ENCODE measurements around the gene ECHDC3. TPM values are rescaled to one million over a fixed set of nuclear protein-coding genes. Genes with fewer than 3 reads are reported as not detected.
A peak's percentile ranks its signal among the peaks of the same experiment; 100 is the strongest.

Gene ECHDC3
- total RNA-seq (2021; ENCODE audit: unreplicated experiment) = 13.0 TPM
- 9.9 and 11.2 TPM in 2 replicates for polyA plus RNA-seq (2012)
- percentile 67 among the genes with signal in this experiment for Bru-seq, nascent RNA
- percentile 38 among the genes with signal in this experiment for BruChase-seq, experiment 1, labeled RNA remaining after a 6-hour chase
- percentile 47 among the genes with signal in this experiment for BruChase-seq, experiment 2, labeled RNA remaining after a 2-hour chase
- long read RNA-seq, transcript ECHDC3-201 (5 exons, 1,649 nt) = major isoform, 19 of 29 reads
- long read RNA-seq, partial matches to known transcripts = 5 of 29 reads
- long read RNA-seq, other reads (novel, unspliced or antisense) = 5 of 29 reads

GRCh38 chr10:11742009-11742778 lies at the start of gene ECHDC3:
TSS of gene ECHDC3 (plus strand) at chr10:11742382. CDS start at chr10:11742577, 195 bp downstream.
- H3K4me2 ChIP-seq (ENCODE audit: low read length) = peak within 1 kb of the TSS; percentile 78
- no TSS peak for BruUV-seq (replicated peaks)
- no peaks in the 10 kb centered on the region for H3K9me2 ChIP-seq (ENCODE audit: insufficient read depth)
- H3K79me2 ChIP-seq (ENCODE audit: insufficient read depth, low read length) = 0 out of 2 replicates have a peak, but pooled peaks cover 2% of the 10 kb centered on the region
- CTCF ChIA-PET = no interaction called here
- DNase-seq (ENCODE audit: low read depth, low spot score) (no peak), ATAC-seq (peak; percentile 84)
- TF ChIP-seq MAX (IDR thresholded peaks at IDR 0.05) = peak; percentile 48; the same call in 1 of the 2 replicates
- TF ChIP-seq TCF7L2 (IDR thresholded peaks at IDR 0.05; ENCODE audit: borderline replicate concordance, extremely low read depth, insufficient read depth, insufficient read length) = no peak
- no peak for TF ChIP-seq EZH2phosphoT487 (IDR thresholded peaks at IDR 0.05; ENCODE audit: borderline replicate concordance)
- no peak for TF ChIP-seq CTCF (IDR thresholded peaks at IDR 0.05 in 2 of 3, conservative IDR thresholded peaks at IDR 0.05 in 1 of 3; ENCODE audit: borderline replicate concordance in 1 of 3, insufficient read depth in 1 of 3, low read depth in 2 of 3, low read length in 2 of 3)
- TF ChIP-seq ELF1 (IDR thresholded peaks at IDR 0.05; ENCODE audit: borderline replicate concordance, low read depth) = no peak
- TF ChIP-seq REST (IDR thresholded peaks at IDR 0.05; ENCODE audit: low read depth) = no peak
- no peak for TF ChIP-seq SRF (IDR thresholded peaks at IDR 0.05; ENCODE audit: low read depth)
- TF ChIP-seq FOSL1 (IDR thresholded peaks at IDR 0.05; ENCODE audit: low read depth) = no peak
- no peak for TF ChIP-seq ATF3 (IDR thresholded peaks at IDR 0.05)
- 0 out of 2 replicates have a peak, but pooled peaks have one; percentile 17 for TF ChIP-seq POLR2AphosphoS5 (IDR thresholded peaks at IDR 0.05; ENCODE audit: low read depth, low read length)
- no peak for TF ChIP-seq EGR1 (IDR thresholded peaks at IDR 0.05; ENCODE audit: low read depth)
- no peak for TF ChIP-seq SIN3A (IDR thresholded peaks at IDR 0.05; ENCODE audit: low read depth)
- no peak for TF ChIP-seq CEBPB (IDR thresholded peaks at IDR 0.05; ENCODE audit: low read depth)
- TF ChIP-seq SP1 (IDR thresholded peaks at IDR 0.05; ENCODE audit: low read depth) = no peak
- peak; percentile 88 for TF ChIP-seq ZFX (IDR thresholded peaks at IDR 0.05)
- TF ChIP-seq ZBTB33 (IDR thresholded peaks at IDR 0.05; ENCODE audit: extremely low read depth, insufficient replicate concordance, low read length) = no peak
- H3K9me3 ChIP-seq (ENCODE audit: control insufficient read depth in 1 of 2, insufficient read depth in 1 of 2, low read depth in 1 of 2, low read length in 2 of 2) = no peaks in the 10 kb centered on the region
- H3K27ac ChIP-seq (ENCODE audit: low read depth, low read length) = peak within 1 kb of the TSS; percentile 67; the same call in 1 of the 2 replicates
- H3K27me3 ChIP-seq (ENCODE audit: insufficient read depth, low read length) = no peaks in the 10 kb centered on the region
- RAD21 ChIA-PET (ENCODE audit: low non-redundant PET in 1 of 2, low total read pairs in 2 of 2, uncharacterized antibody in 2 of 2, unreplicated experiment in 2 of 2) = no interaction called here
- intact Hi-C loops (cut with micrococcal nuclease) = no loop called here
- peak within 1 kb of the TSS; percentile 54 to 63 for H3K4me3 ChIP-seq (replicated peaks in 1 of 2; ENCODE audit: low read depth in 1 of 2, low read length in 2 of 2)
- peaks cover 3 to 13% of the 10 kb centered on the region in 2 experiments; a peak in 2 of 4 replicates for H3K4me1 ChIP-seq (ENCODE audit: control insufficient read depth in 1 of 2, insufficient read depth in 2 of 2, low read length in 2 of 2)
- no peak within 1 kb of the TSS for H2AFZ ChIP-seq (ENCODE audit: low read depth, low read length, poor library complexity, severe bottlenecking)
- POLR2A ChIA-PET = no interaction called here
- H4K20me1 ChIP-seq (ENCODE audit: insufficient read depth) = no peaks in the 10 kb centered on the region
- H3K36me3 ChIP-seq (ENCODE audit: control insufficient read depth in 1 of 2, insufficient read depth in 2 of 2, low read length in 2 of 2) = no peaks in the 10 kb centered on the region
- peak within 1 kb of the TSS; percentile 70 for H3K9ac ChIP-seq (ENCODE audit: low read length)
